Panc1 (cell line): ENCODE results near the gene FBXO36.

Source experiments
- POLR2AphosphoS5 ChIP-seq: IDR thresholded peaks from 2 replicates; pipeline ENCODE4 v1.6.1; 2012; ENCODE audit warnings: mild to moderate bottlenecking, low read depth, low read length, moderate library complexity
- TF ChIP-seq, protein P1 (sequence below): fragments of 450-650 bp; IDR thresholded peaks from 2 replicates; pipeline ENCODE4 v1.5.1; 2017; ENCODE audit warnings: mild to moderate bottlenecking
- TF ChIP-seq, protein P2 (sequence below), 2 experiments: IDR thresholded peaks; 2 replicates each; pipeline ENCODE4 v1.6.1; 2011 to 2012; ENCODE audit warnings: low read depth in 2 of 2, control low read depth in 1 of 2, low read length in 1 of 2, mild to moderate bottlenecking in 1 of 2, moderate library complexity in 1 of 2; ENCODE audit not compliant: insufficient read depth in 1 of 2

DNA sequence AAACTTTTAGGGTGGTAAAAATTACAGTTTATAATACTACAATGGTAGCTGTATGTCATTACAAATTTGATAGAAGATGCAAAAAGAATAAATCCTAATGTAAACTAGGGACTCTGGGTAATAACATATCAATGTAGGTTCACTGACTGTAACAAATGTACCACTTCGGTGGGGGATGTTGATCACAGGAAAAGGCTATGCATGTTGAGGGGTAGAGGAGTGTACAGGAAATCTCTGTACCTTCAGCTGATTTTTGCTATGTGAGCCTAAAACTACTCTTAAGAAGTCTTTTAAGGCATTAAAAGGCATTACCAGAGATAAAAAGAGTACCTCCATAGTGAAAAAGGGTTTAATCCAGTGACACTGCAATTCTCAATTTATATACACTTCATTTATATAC lies 25.4 kb upstream of the FBXO36 start:
- TF ChIP-seq, protein P1, sequence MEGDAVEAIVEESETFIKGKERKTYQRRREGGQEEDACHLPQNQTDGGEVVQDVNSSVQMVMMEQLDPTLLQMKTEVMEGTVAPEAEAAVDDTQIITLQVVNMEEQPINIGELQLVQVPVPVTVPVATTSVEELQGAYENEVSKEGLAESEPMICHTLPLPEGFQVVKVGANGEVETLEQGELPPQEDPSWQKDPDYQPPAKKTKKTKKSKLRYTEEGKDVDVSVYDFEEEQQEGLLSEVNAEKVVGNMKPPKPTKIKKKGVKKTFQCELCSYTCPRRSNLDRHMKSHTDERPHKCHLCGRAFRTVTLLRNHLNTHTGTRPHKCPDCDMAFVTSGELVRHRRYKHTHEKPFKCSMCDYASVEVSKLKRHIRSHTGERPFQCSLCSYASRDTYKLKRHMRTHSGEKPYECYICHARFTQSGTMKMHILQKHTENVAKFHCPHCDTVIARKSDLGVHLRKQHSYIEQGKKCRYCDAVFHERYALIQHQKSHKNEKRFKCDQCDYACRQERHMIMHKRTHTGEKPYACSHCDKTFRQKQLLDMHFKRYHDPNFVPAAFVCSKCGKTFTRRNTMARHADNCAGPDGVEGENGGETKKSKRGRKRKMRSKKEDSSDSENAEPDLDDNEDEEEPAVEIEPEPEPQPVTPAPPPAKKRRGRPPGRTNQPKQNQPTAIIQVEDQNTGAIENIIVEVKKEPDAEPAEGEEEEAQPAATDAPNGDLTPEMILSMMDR, result no peak
- TF ChIP-seq, protein P2, sequence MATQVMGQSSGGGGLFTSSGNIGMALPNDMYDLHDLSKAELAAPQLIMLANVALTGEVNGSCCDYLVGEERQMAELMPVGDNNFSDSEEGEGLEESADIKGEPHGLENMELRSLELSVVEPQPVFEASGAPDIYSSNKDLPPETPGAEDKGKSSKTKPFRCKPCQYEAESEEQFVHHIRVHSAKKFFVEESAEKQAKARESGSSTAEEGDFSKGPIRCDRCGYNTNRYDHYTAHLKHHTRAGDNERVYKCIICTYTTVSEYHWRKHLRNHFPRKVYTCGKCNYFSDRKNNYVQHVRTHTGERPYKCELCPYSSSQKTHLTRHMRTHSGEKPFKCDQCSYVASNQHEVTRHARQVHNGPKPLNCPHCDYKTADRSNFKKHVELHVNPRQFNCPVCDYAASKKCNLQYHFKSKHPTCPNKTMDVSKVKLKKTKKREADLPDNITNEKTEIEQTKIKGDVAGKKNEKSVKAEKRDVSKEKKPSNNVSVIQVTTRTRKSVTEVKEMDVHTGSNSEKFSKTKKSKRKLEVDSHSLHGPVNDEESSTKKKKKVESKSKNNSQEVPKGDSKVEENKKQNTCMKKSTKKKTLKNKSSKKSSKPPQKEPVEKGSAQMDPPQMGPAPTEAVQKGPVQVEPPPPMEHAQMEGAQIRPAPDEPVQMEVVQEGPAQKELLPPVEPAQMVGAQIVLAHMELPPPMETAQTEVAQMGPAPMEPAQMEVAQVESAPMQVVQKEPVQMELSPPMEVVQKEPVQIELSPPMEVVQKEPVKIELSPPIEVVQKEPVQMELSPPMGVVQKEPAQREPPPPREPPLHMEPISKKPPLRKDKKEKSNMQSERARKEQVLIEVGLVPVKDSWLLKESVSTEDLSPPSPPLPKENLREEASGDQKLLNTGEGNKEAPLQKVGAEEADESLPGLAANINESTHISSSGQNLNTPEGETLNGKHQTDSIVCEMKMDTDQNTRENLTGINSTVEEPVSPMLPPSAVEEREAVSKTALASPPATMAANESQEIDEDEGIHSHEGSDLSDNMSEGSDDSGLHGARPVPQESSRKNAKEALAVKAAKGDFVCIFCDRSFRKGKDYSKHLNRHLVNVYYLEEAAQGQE (IDR thresholded peaks at IDR 0.05; ENCODE audit: insufficient read depth in 1 of 2, low read depth in 2 of 2, low read length in 1 of 2), result no peak
- TF ChIP-seq POLR2AphosphoS5, result no peak
